Measurements from ENCODE around the gene CTNNB1.

CTNNB1 gene

DNA sequence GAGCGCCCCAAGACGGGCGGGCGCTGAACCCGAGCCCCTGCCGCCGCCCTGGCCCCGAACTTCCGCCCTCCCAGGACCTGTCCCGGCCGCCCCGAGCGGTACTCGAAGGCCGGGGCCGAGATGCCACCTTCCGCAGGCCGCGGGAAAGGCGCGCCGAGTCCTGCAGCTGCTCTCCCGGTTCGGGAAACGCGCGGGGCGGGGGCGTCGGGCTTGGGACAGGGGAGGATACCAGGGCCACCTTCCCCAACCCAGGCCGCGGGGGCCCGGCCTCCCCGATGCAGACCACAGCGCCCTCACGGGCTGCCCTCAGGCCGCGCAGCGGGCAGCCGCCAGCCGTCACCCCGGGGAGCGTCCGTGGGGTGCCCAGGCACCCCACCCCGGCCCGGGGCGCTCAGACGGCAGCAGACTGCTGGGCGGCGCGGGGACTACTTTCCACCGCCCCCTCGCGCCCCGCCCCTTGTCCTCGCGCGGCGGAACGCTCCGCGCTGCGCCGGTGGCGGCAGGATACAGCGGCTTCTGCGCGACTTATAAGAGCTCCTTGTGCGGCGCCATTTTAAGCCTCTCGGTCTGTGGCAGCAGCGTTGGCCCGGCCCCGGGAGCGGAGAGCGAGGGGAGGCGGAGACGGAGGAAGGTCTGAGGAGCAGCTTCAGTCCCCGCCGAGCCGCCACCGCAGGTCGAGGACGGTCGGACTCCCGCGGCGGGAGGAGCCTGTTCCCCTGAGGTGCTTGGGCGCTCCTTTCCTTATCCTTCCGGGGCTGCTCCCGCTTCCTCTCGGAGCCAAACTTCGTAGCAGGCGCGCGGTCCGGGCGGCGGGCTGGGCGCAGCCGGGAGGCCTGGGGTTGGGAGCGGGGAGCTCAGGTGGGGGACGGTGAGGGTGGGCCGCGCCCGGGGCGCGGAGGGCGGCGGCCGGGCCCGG lies at the start of gene CTNNB1:
Gene CTNNB1, plus strand, starts transcription at position 556 of the 916 bp plus-strand sequence. CDS start 24,564 bp downstream, outside the sequence.
- peak; percentile 76 for DNase-seq (ENCODE audit: low read depth, low spot score)

DNA sequence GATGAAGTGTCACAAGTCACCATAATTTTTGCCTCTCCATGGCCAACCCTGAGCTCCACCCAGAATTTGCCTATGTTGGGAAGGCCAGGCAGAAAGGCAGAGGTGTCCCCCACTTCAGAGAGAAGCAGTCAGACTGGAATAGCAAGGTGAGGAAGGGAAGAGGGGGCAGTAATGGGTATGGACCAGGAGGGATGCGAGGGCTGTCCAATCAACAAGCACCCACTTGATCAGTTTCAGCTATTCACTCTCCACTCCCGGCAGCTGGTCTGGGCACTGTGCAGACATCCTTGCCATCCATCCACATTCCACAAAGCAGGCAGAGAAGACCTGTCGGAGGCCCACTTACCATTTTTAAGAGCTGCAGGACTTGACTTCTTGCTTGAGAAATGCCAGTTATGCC lies 43.5 kb upstream of the CTNNB1 start:
- no peak for DNase-seq (ENCODE audit: low read depth, low spot score)

GRCh38 chr3:41158947-41159346 lies 40.4 kb upstream of the CTNNB1 start:
- DNase-seq (ENCODE audit: low read depth, low spot score) = no peak

DNA sequence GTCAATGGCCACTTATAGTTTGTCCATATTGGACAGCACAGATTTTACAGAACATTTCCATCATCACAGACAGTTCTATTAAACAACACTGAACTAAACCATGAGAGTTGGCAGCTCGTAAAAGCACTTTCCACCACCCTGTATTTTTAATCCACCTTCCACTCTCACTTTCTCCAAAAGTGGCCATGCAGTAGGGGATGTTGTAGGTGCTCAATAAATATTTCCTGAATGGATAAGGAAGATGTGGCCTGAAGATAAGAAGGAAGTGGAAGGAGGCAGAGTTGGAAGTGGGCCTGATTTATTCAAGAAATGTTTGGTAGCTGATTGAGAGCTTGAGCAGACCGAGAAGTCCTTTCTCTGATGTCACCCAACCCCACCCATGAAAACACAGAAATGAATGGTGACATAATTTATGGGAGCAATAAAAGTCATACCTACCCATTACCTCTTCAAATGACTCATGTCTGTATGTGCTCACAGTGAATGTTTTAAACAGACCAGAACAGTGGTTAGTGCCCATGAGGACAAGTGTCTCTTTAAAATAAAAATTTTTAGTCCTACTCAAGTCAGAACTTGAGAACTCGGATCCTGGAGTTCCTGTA lies 39.6 kb upstream of the CTNNB1 start:
- DNase-seq (ENCODE audit: low read depth, low spot score) = no peak

- DNase-seq (ENCODE audit: low read depth, low spot score) = no peak
These were observed 36.8 kb upstream of the CTNNB1 start for GRCh38 chr3:41162541-41162940.

DNA sequence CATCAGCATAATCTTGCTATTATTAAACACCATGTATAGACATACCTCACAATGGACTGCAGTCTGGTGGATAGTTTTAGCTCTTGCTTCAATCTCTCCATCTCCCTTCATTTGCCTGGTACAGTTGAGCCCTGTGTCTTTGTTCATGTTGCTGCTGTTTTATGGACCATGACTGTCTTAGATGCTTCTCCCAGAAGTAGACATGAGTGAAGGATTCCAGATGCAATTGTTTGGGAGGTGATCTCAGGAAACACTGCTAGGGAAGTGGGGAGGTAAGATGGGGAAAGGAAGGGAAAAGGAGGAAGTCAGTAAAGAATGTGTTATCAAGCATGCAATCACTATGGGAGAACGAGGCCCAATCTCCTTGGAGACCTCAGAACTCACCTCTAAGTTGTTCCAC lies 36.3 kb upstream of the CTNNB1 start:
- DNase-seq (ENCODE audit: low read depth, low spot score) = no peak

DNA sequence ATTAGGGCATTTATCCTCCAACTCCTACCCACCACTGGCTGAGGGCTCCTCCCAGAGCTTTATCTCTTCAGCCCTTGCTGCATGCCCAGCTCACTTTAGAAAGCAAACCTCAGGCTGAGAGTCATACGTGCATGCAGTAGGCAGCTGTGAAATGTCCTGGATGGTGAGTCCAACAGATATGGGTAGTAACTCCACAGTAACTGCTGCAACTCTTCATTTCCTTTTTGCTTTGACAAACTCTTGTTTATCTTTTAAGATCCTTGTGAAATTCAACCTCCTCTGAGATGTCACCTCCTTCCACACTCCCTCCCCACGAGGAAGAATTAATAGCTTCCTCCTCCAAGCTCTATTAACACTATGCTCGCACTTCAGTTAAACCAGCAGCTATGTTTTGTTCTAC lies 35.9 kb upstream of the CTNNB1 start:
- no peak for DNase-seq (ENCODE audit: low read depth, low spot score)

GRCh38 chr3:41164777-41165176 lies 34.5 kb upstream of the CTNNB1 start:
- DNase-seq (ENCODE audit: low read depth, low spot score) = no peak

- no peak for DNase-seq (ENCODE audit: low read depth, low spot score)
These were observed 31.4 kb upstream of the CTNNB1 start for GRCh38 chr3:41167722-41168497.

DNA sequence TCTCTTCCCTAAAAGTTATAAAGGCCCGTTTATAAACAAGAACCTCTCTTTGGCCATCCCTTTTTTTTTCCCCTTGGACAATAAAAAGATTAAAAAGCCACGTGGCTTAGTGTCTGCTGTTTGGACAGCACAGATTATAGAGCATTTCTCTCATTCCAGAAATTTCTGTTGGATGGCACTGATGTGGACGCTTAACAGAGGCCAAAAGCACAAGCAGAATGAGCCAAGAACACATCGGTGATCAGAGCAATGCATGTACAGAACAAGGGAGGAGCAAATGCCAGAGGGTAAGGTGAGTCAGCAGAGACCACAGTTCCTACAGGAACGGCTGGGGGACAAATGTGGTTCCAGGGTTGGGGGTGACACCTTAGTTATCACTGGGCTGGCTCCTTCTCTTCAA lies 30.3 kb upstream of the CTNNB1 start:
- no peak for DNase-seq (ENCODE audit: low read depth, low spot score)

GRCh38 chr3:41173926-41174885 lies 25.1 kb upstream of the CTNNB1 start:
- DNase-seq (ENCODE audit: low read depth, low spot score) = no peak

GRCh38 chr3:41175365-41175764 lies 23.9 kb upstream of the CTNNB1 start:
- no peak for DNase-seq (ENCODE audit: low read depth, low spot score)

- DNase-seq (ENCODE audit: low read depth, low spot score) = no peak
These were observed 22.7 kb upstream of the CTNNB1 start for GRCh38 chr3:41176596-41176995.

DNA sequence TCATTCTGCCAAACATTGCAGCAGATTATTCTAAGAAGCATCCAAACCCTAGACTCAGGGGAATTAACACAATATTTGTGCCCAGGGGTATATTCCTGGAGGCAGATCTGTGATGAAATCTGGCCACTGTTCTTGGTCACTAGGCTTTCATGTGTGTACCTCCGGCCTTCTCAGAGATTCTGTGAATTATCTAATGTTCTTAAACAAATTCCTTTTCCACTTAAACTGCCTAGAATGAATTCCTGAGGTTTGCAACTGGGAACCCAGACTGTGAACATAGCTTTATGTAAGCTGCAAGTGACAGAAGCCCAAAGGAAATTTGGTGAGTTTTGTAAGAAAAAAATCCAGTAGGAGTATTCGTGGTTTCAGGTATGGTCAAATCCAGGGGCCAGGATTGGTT lies 20.7 kb upstream of the CTNNB1 start:
- DNase-seq (ENCODE audit: low read depth, low spot score) = no peak

DNA sequence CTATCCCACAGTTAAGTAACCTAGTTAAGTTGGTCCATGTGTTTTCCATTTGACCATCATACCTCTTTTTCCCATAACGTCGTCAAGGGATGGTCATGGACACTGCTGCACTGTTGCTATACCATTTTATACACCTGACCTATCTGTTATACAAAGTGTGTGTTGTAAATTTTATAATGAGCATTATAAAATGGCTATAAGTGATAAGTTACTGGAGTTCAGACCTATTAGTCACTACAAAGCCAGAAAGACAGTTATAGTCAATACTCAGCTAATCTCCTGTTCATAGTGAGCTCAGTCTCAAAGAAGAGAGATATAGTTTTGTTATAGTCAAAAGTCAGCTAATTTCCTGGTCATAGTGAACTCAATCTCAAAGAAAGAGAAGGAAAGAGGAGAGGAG lies 18.9 kb upstream of the CTNNB1 start:
- no peak for DNase-seq (ENCODE audit: low read depth, low spot score)

DNA sequence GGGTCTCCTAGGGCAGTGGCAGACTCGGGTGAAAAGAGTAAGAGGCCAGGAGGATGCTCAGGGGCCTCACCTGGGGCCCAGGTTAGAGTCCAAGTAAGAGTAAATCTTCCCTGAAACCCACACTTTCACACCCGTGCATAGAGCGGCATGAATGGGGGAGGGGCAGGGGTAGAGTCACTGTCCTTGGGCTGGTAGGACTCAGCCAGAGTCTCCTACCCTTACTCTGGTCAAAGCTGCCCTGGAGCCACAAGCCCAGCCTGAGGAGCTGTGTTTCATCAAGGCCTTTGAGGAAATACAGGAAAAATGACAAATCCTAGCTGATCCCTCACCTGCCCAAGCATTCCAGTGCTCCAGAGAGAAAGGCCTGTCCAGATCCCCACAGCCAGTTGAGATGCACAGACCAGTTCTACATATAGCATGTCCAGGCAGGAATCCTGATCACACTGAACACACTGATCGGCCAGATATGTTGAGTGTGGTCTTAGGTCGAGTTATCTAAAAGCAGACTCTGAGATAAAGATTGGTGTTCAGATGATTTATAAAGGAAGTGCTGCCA lies 16.7 kb upstream of the CTNNB1 start:
- DNase-seq (ENCODE audit: low read depth, low spot score) = no peak

GRCh38 chr3:41184394-41184793 lies 14.9 kb upstream of the CTNNB1 start:
- DNase-seq (ENCODE audit: low read depth, low spot score) = no peak

DNA sequence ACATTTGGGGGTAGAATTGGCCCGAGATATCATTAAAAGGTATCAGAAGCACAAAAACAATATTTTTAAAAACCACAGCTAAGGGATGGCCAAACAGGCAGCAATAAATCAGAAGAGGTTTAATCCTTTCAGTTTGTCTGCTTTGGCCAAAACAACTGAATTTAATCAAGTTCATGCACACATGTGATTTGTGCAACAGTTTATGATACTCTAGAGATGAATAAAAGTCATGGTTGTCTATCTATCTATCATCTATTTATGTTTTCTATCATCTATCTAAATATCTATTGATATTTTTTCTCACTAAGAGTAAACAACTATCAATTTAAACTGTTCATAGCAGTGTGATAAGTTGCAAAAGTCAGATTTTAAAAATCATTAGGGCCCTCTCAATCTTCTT lies 13.0 kb upstream of the CTNNB1 start:
- no peak for DNase-seq (ENCODE audit: low read depth, low spot score)

GRCh38 chr3:41188306-41188705 lies 11.0 kb upstream of the CTNNB1 start:
- no peak for DNase-seq (ENCODE audit: low read depth, low spot score)

- no peak for DNase-seq (ENCODE audit: low read depth, low spot score)
These were observed 8.6 kb upstream of the CTNNB1 start for GRCh38 chr3:41190509-41191284.
